Hepatocyte (in vitro differentiated cells): ENCODE measurements around the gene TFDP1. TPM values are rescaled to one million over a fixed set of nuclear protein-coding genes. Genes with fewer than 3 reads are reported as not detected.

Experiments
- DNase-seq: peaks from one replicate; pipeline ENCODE4 v3.0.0-alpha.2; 2016; ENCODE audit warnings: low spot score
- H2AFZ ChIP-seq: fragments of 200-600 bp; sonication (generic); 2 replicates; pipeline ENCODE4 v1.6.0; 2016; ENCODE audit warnings: antibody characterized with exemption, mild to moderate bottlenecking
- H3K27ac ChIP-seq: fragments of 200-600 bp; sonication (generic); 2 replicates; pipeline ENCODE4 v1.5.1; 2016; ENCODE audit warnings: mild to moderate bottlenecking
- H3K27me3 ChIP-seq: fragments of 200-600 bp; sonication (generic); 2 replicates; pipeline ENCODE4 v1.6.1; 2016
- H3K36me3 ChIP-seq: fragments of 200-600 bp; sonication (generic); replicated peaks from 2 replicates; pipeline ENCODE4 v1.5.1; 2016; ENCODE audit warnings: low read depth; ENCODE audit not compliant: insufficient read depth
- H3K4me1 ChIP-seq: fragments of 200-600 bp; sonication (generic); 2 replicates; pipeline ENCODE4 v1.5.1; 2016; ENCODE audit warnings: mild to moderate bottlenecking, moderate library complexity; ENCODE audit not compliant: insufficient read depth
- H3K4me2 ChIP-seq: fragments of 200-600 bp; sonication (generic); 2 replicates; pipeline ENCODE4 v1.6.0; 2016
- H3K4me3 ChIP-seq: fragments of 200-600 bp; sonication (generic); 2 replicates; pipeline ENCODE4 v1.5.1; 2016; ENCODE audit warnings: mild to moderate bottlenecking
- H3K79me2 ChIP-seq: fragments of 200-600 bp; sonication (generic); 2 replicates; pipeline ENCODE4 v1.6.0; 2017; ENCODE audit warnings: mild to moderate bottlenecking
- H3K9me2 ChIP-seq: fragments of 200-600 bp; sonication (generic); replicated peaks from 2 replicates; pipeline ENCODE4 v1.6.0; 2017; ENCODE audit warnings: mild to moderate bottlenecking; ENCODE audit not compliant: insufficient read depth
- H3K9me3 ChIP-seq: fragments of 200-600 bp; sonication (generic); 2 replicates; pipeline ENCODE4 v1.5.1; 2016; ENCODE audit warnings: low read depth, mild to moderate bottlenecking
- H4K20me1 ChIP-seq: fragments of 200-600 bp; sonication (generic); 2 replicates; pipeline ENCODE4 v1.6.0; 2016; ENCODE audit warnings: mild to moderate bottlenecking; ENCODE audit not compliant: insufficient read depth, poor library complexity, severe bottlenecking
- CTCF ChIP-seq: fragments of 200-600 bp; sonication (generic); IDR thresholded peaks from 2 replicates; pipeline ENCODE4 v1.5.1; 2016; ENCODE audit warnings: antibody characterized with exemption, mild to moderate bottlenecking; ENCODE audit not compliant: poor library complexity
- EZH2 ChIP-seq: fragments of 200-600 bp; sonication (generic); IDR thresholded peaks from 2 replicates; pipeline ENCODE4 v1.6.1; 2016; ENCODE audit warnings: antibody characterized with exemption, mild to moderate bottlenecking, borderline replicate concordance
- EZH2phosphoT487 ChIP-seq: fragments of 200-600 bp; sonication (generic); IDR thresholded peaks from one replicate; pipeline ENCODE4 v1.6.1; 2018; ENCODE audit warnings: antibody characterized with exemption, mild to moderate bottlenecking, low read depth, moderate library complexity; ENCODE audit not compliant: unreplicated experiment, severe bottlenecking
- WGBS: methylation state at CpG from one replicate; pipeline ENCODE4 v1.1.6; 2016; ENCODE audit warnings: low lambda C conversion rate; ENCODE audit errors: missing lambda C conversion rate; 5-methylcytosine and 5-hydroxymethylcytosine counted together
- polyA plus RNA-seq: library from polyadenylated mRNA; unstranded; fragments of >200 nt; fragmentation: Nextera tagmentation; extraction: Ambion mirVana; gene quantifications from 2 replicates; pipeline ENCODE4 v1.2.1, GENCODE V29; 2016
- total RNA-seq: library from RNA; depleted of rRNA; stranded (reverse); fragments of >200 nt; gene quantifications from 2 replicates; pipeline ENCODE4 v1.2.3, GENCODE V29; 2014

Gene TFDP1
- total and polyA plus RNA-seq, 2 experiments from 2014 or later, result 54.0 to 62.9 TPM

- DNase-seq, result no peak
- Histone ChIP-seq H3K4me2 (no peak overlapping the region), H3K36me3 (no peaks in the 10 kb centered on the region), H3K27ac (no peak overlapping the region), H2AFZ (no peak overlapping the region), H3K79me2 (no peaks in the 10 kb centered on the region), H3K4me1 (no peaks in the 10 kb centered on the region), H3K4me3 (no peak overlapping the region), H4K20me1 (no peaks in the 10 kb centered on the region), H3K9me2 (no peaks in the 10 kb centered on the region), H3K9me3 (no peaks in the 10 kb centered on the region), H3K27me3 (no peaks in the 10 kb centered on the region)
- 94% methylated on average over 41 of the region's 42 CpGs for WGBS
- no peak for TF ChIP-seq CTCF
Measured at GRCh38 chr13:113656831-113657671, 72.5 kb downstream of the TFDP1 start.

- WGBS, result 88% methylated on average over 37 of the region's 47 CpGs
- no peak for TF ChIP-seq EZH2phosphoT487
- no peak for TF ChIP-seq EZH2
- no peak for TF ChIP-seq CTCF
- no peak within 1 kb of the TSS for H2AFZ ChIP-seq
- DNase-seq, result no peak
- H3K9me3 ChIP-seq, result no peaks in the 10 kb centered on the region
- H3K27ac ChIP-seq, result no peak within 1 kb of the TSS
- no peak within 1 kb of the TSS for H3K4me2 ChIP-seq
- H3K36me3 ChIP-seq, result no peaks in the 10 kb centered on the region
- no peaks in the 10 kb centered on the region for H3K4me1 ChIP-seq
- no peaks in the 10 kb centered on the region for H3K27me3 ChIP-seq
- no peak within 1 kb of the TSS for H3K4me3 ChIP-seq
- H3K79me2 ChIP-seq, result no peaks in the 10 kb centered on the region
- H3K9me2 ChIP-seq, result no peaks in the 10 kb centered on the region
- no peaks in the 10 kb centered on the region for H4K20me1 ChIP-seq
Measured at GRCh38 chr13:113657851-113658741, 73.5 kb downstream of the TFDP1 start, which contains the start of gene ATP4B. Gene ATP4B, minus strand, starts transcription at chr13:113658198. Its CDS starts 54 bp downstream, at chr13:113658144.

GRCh38 chr13:113658836-113659235 lies 74.3 kb downstream of the TFDP1 start:
- Histone ChIP-seq H3K27ac (no peak overlapping the region), H3K27me3 (no peaks in the 10 kb centered on the region), H3K4me2 (no peak overlapping the region), H3K9me2 (no peaks in the 10 kb centered on the region), H2AFZ (no peak overlapping the region), H3K36me3 (no peaks in the 10 kb centered on the region), H3K4me3 (no peak overlapping the region), H4K20me1 (no peaks in the 10 kb centered on the region), H3K4me1 (no peaks in the 10 kb centered on the region), H3K9me3 (no peaks in the 10 kb centered on the region), H3K79me2 (no peaks in the 10 kb centered on the region)
- 94% methylated on average over 13 of the region's 14 CpGs for WGBS
- no peak for DNase-seq
- TF ChIP-seq CTCF (no peak), EZH2 (no peak), EZH2phosphoT487 (no peak)
